NK-92 treated with Interleukin-12 subunit alpha and Interleukin-12 subunit beta, amount 100 ng/mL, for 24 hours (cell line): ENCODE data around the gene GOLGA8M.
"Not testable (repeated sequence)": the region's sequence is repeated elsewhere in the genome, so short reads cannot be mapped to it uniquely, and the experiment has no call there.

Source experiments
- DNase-seq: peaks from one replicate; lab custom pipeline; 2025; lab: John Stamatoyannopoulos, UW

GOLGA8M gene

DNA sequence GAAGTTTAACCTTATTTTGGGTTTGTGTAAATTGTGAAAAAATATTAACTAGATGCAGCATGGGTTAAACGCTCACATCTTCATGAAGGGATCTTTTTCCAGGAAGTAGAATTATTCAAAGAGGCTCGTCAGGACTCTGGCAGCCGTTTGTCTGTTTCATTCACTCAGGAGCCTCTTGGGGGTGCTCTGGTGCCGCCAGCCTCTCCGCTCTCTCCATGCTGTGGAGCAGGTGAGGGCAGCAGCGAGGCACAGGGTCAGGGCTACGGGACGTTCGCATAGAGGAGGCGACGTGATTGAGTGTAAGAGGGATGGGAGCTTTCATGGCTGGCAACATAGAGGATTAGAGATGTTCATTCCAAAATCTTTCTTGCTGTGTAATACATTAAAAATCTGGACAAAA, 48.5 kb downstream of the GOLGA8M start:
- not testable (repeated sequence) for DNase-seq

DNA sequence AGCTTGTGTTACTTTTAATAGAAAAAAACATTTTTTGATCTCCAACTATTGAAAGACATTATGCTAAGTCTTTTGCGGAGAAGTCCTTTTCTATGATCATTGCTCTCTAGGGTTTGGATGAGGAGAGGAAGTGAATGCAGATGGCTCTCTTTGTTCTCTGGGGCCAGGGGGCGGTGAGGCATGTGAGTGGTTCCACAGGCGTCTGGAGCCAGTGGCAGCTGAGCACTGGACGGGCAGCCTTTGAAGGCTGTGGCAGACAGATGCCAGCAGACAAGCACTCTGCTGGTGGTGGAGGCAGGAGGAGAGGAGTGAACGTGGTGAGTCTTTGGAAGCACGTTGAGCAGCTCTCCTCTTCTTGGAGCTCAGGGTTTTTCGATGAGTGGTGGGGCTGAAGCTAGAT, 51.5 kb downstream of the GOLGA8M start:
- not testable (repeated sequence) for DNase-seq

DNA sequence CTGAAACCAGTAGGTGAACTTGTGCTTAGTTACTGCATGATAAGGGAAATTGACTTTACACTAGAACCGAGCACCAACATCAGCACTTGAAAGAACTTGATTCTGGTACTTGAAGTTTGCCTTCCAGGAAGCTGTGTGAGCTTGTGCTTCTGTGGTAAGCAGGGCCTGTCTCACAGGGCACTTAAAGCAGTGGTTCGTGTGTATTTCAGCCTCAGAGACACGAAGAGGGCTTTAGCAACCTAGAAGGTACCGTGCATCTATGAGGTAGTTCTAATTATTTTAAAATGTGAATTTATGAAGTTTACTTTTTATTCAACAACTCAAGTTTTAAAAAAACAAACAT, 56.2 kb downstream of the GOLGA8M start:
- DNase-seq = not testable (repeated sequence)

DNA sequence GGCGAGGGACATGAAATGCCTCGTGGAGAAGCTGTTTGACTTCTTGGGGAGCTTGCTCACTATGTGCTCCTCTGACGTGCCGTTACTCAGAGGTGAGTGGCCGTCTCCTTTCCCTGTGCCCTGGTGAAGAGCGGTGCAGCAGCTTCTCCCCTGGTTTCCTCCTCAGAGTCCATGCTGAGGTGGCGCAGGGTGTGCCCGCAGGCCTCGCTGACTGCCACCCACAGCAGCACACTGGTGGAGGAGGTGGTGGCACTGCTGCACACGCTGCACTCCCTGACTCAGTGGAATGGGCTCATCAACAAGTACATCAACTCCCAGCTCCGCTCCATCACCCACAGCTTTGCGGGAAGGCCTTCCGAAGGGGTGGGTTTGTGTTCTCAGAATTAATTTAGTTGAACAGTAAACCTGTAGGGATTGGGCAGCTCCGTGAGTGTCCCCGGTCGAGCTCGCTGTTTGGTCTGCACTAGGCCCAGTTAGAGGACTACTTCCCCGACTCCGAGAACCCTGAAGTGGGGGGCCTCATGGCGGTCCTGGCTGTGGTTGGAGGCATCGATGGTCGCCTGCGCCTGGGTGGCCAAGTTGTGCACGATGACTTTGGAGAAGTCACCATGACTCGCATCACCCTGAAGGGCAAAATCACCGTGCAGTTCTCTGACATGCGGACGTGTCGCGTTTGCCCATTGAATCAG, 56.7 kb downstream of the GOLGA8M start:
- DNase-seq = not testable (repeated sequence)

DNA sequence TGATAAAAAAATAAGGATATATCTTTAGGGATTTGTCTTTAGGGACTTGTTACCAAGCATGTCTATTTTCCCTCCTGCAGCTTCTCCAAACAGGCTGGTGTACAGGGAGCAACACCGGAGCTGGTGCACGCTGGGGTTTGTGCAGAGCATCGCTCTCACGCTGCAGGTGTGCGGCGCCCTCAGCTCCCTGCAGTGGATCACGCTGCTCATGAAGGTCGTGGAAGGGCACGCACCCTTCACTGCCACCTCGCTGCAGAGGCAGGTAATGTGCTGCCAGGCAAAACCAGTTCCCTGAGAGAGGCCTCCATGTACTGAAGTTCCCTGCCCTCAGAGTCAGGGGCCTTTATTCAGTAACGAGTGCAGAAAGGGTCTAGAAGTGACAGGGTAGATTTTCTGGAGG, 58.0 kb downstream of the GOLGA8M start:
- not testable (repeated sequence) for DNase-seq

DNA sequence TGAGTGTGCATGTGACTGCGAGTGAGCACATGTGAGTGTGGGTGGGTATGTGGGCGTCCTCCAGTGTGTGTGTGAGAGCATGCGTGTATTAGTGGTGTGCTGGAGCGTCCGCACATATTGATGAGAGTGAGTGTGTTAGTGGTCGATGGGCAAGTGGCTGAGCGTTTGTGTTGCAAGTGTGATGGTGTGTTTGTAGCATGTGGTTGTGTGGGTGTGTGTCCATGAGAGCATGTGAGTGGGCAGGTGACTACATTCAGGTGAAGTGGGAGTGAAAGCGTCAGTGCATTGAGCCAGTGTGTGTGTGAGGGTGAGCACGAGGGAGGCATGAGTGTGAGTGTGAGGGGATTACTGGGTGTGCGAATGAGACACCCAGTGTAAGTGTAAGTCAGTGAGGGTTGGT, 59.7 kb downstream of the GOLGA8M start:
- DNase-seq = not testable (repeated sequence)
